Measurements from ENCODE around the gene TMEM270.

Gene TMEM270

DNA sequence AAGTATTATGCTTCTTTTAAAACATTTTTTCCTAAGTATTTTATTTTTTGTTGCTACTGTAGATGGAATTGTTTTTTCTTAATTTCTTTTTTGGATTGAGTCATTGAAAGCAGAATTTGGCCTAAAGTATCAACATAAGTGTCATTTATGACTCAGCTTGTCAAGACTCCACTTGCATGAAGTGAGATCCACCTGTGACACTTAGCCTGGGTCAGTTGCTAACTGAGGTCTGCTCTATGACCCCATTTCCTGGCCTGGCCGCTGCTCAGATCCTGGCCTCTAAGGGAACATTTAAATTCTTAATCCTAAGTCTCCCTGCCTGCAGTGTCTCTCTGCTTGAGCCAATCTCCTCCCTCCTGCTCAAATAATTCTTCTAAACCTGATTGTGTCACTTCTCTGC lies 35.5 kb downstream of the TMEM270 start:
- H3K9ac ChIP-seq (ENCODE audit: low read length): no peak overlapping the region
- no peaks in the 10 kb centered on the region for H3K36me3 ChIP-seq (ENCODE audit: low read length)
- TF ChIP-seq EZH2phosphoT487 (conservative IDR thresholded peaks at IDR 0.05; ENCODE audit: low read length): no peak
- TF ChIP-seq, protein P1, sequence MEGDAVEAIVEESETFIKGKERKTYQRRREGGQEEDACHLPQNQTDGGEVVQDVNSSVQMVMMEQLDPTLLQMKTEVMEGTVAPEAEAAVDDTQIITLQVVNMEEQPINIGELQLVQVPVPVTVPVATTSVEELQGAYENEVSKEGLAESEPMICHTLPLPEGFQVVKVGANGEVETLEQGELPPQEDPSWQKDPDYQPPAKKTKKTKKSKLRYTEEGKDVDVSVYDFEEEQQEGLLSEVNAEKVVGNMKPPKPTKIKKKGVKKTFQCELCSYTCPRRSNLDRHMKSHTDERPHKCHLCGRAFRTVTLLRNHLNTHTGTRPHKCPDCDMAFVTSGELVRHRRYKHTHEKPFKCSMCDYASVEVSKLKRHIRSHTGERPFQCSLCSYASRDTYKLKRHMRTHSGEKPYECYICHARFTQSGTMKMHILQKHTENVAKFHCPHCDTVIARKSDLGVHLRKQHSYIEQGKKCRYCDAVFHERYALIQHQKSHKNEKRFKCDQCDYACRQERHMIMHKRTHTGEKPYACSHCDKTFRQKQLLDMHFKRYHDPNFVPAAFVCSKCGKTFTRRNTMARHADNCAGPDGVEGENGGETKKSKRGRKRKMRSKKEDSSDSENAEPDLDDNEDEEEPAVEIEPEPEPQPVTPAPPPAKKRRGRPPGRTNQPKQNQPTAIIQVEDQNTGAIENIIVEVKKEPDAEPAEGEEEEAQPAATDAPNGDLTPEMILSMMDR (IDR thresholded peaks at IDR 0.05; ENCODE audit: insufficient read depth, low read length, poor library complexity, severe bottlenecking): no peak
- no peaks in the 10 kb centered on the region for H3K27me3 ChIP-seq (ENCODE audit: low read length)
- H2AFZ ChIP-seq (ENCODE audit: low read depth, low read length, severe bottlenecking): no peak overlapping the region
- no peaks in the 10 kb centered on the region for H3K9me3 ChIP-seq (ENCODE audit: insufficient read depth, low read length)
- H4K20me1 ChIP-seq (ENCODE audit: low read depth, low read length): no peaks in the 10 kb centered on the region
- no peak overlapping the region for H3K4me3 ChIP-seq (ENCODE audit: insufficient read depth, low read length, poor library complexity, severe bottlenecking)
- no peak overlapping the region for H3K4me2 ChIP-seq (ENCODE audit: low read depth, low read length, poor library complexity, severe bottlenecking)
- H3K9me2 ChIP-seq (replicated peaks; ENCODE audit: insufficient read depth, low read length): no peaks in the 10 kb centered on the region
- H3F3A ChIP-seq (ENCODE audit: insufficient read depth): no peaks in the 10 kb centered on the region
- no peak overlapping the region for H3K27ac ChIP-seq (ENCODE audit: low read depth, low read length)
- H3K79me2 ChIP-seq (ENCODE audit: insufficient read depth, low read length): no peaks in the 10 kb centered on the region

DNA sequence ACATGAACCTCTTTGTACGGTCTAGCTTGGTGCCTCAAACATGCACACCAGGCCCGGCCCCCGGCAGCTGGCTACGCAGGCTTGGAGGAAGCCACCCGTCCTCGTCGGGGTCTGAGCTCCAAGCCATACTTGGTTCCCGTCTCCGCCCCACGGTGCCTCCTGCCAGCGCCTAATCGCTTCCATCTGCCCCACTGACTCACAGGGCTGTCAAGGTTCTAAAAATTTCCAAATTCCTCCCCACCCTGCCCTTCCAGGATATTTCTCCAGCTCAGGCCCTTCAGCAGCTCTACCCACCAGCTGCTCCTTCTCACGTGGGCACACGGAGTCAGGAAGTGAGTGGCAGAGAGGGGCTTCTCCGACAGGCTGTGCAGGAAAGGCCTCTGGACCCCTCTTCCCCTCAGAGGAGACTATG lies 38.8 kb downstream of the TMEM270 start:
- no peaks in the 10 kb centered on the region for H3F3A ChIP-seq (ENCODE audit: insufficient read depth)
- H3K4me2 ChIP-seq (ENCODE audit: low read depth, low read length, poor library complexity, severe bottlenecking): no peak overlapping the region
- no peak overlapping the region for H3K27ac ChIP-seq (ENCODE audit: low read depth, low read length)
- no peaks in the 10 kb centered on the region for H3K27me3 ChIP-seq (ENCODE audit: low read length)
- no peaks in the 10 kb centered on the region for H3K9me2 ChIP-seq (replicated peaks; ENCODE audit: insufficient read depth, low read length)
- no peaks in the 10 kb centered on the region for H4K20me1 ChIP-seq (ENCODE audit: low read depth, low read length)
- no peak overlapping the region for H3K9ac ChIP-seq (ENCODE audit: low read length)
- no peaks in the 10 kb centered on the region for H3K9me3 ChIP-seq (ENCODE audit: insufficient read depth, low read length)
- TF ChIP-seq, protein P1 (IDR thresholded peaks at IDR 0.05; ENCODE audit: insufficient read depth, low read length, poor library complexity, severe bottlenecking): no peak
- no peak for TF ChIP-seq EZH2phosphoT487 (conservative IDR thresholded peaks at IDR 0.05; ENCODE audit: low read length)
- H2AFZ ChIP-seq (ENCODE audit: low read depth, low read length, severe bottlenecking): no peak overlapping the region
- no peaks in the 10 kb centered on the region for H3K36me3 ChIP-seq (ENCODE audit: low read length)
- H3K4me3 ChIP-seq (ENCODE audit: insufficient read depth, low read length, poor library complexity, severe bottlenecking): no peak overlapping the region
- H3K79me2 ChIP-seq (ENCODE audit: insufficient read depth, low read length): no peaks in the 10 kb centered on the region

- no peak overlapping the region for H3K27ac ChIP-seq (ENCODE audit: low read depth, low read length)
These were observed 39.3 kb downstream of the TMEM270 start for GRCh38 chr7:73900286-73900685.

GRCh38 chr7:73901231-73901822 lies 40.4 kb downstream of the TMEM270 start:
- TF ChIP-seq, protein P1 (IDR thresholded peaks at IDR 0.05; ENCODE audit: insufficient read depth, low read length, poor library complexity, severe bottlenecking): no peak
- TF ChIP-seq EZH2phosphoT487 (conservative IDR thresholded peaks at IDR 0.05; ENCODE audit: low read length): no peak
- Histone ChIP-seq H3K27ac (ENCODE audit: low read depth, low read length) (no peak overlapping the region), H4K20me1 (ENCODE audit: low read depth, low read length) (no peaks in the 10 kb centered on the region)

More at GRCh38 chr7:73900286-73900685, 39.3 kb downstream of the TMEM270 start:
- Histone ChIP-seq H3K9ac (ENCODE audit: low read length) (no peak overlapping the region), H3K4me3 (ENCODE audit: insufficient read depth, low read length, poor library complexity, severe bottlenecking) (no peak overlapping the region), H3K79me2 (ENCODE audit: insufficient read depth, low read length) (no peaks in the 10 kb centered on the region), H2AFZ (ENCODE audit: low read depth, low read length, severe bottlenecking) (no peak overlapping the region), H4K20me1 (ENCODE audit: low read depth, low read length) (no peaks in the 10 kb centered on the region), H3F3A (ENCODE audit: insufficient read depth) (no peaks in the 10 kb centered on the region), H3K9me2 (replicated peaks; ENCODE audit: insufficient read depth, low read length) (no peaks in the 10 kb centered on the region), H3K36me3 (ENCODE audit: low read length) (no peaks in the 10 kb centered on the region), H3K27me3 (ENCODE audit: low read length) (no peaks in the 10 kb centered on the region), H3K9me3 (ENCODE audit: insufficient read depth, low read length) (no peaks in the 10 kb centered on the region), H3K4me2 (ENCODE audit: low read depth, low read length, poor library complexity, severe bottlenecking) (no peak overlapping the region)
- no peak for TF ChIP-seq EZH2phosphoT487 (conservative IDR thresholded peaks at IDR 0.05; ENCODE audit: low read length)

More at GRCh38 chr7:73901231-73901822, 40.4 kb downstream of the TMEM270 start:
- H3K9ac ChIP-seq (ENCODE audit: low read length): no peak overlapping the region
- no peaks in the 10 kb centered on the region for H3K36me3 ChIP-seq (ENCODE audit: low read length)
- no peak overlapping the region for H2AFZ ChIP-seq (ENCODE audit: low read depth, low read length, severe bottlenecking)
- H3K4me2 ChIP-seq (ENCODE audit: low read depth, low read length, poor library complexity, severe bottlenecking): no peak overlapping the region
- H3F3A ChIP-seq (ENCODE audit: insufficient read depth): no peaks in the 10 kb centered on the region
- no peaks in the 10 kb centered on the region for H3K79me2 ChIP-seq (ENCODE audit: insufficient read depth, low read length)
- H3K9me2 ChIP-seq (replicated peaks; ENCODE audit: insufficient read depth, low read length): no peaks in the 10 kb centered on the region
- H3K27me3 ChIP-seq (ENCODE audit: low read length): no peaks in the 10 kb centered on the region
- no peak overlapping the region for H3K4me3 ChIP-seq (ENCODE audit: insufficient read depth, low read length, poor library complexity, severe bottlenecking)
- no peaks in the 10 kb centered on the region for H3K9me3 ChIP-seq (ENCODE audit: insufficient read depth, low read length)
